Middle frontal gyrus (tissue), 1 donor: ENCODE measurements around the gene INPP5F.

Experiments
- DNase-seq: peaks from one replicate; pipeline ENCODE4 v3.0.0-alpha.2; 2015; ENCODE audit warnings: low spot score; ENCODE audit errors: extremely low spot score

Gene INPP5F

GRCh38 chr10:119725828-119726675 is at the start of gene INPP5F:
Gene INPP5F (plus strand): TSS chr10:119726050. CDS start chr10:119726263, 213 bp downstream.
- DNase-seq = peak; percentile 90

GRCh38 chr10:119677126-119677525 is 48.7 kb upstream of the INPP5F start:
- no peak for DNase-seq

- no peak for DNase-seq
These were observed 47.7 kb upstream of the INPP5F start for GRCh38 chr10:119677904-119678755.

- no peak for DNase-seq
These were observed 46.4 kb upstream of the INPP5F start for GRCh38 chr10:119679480-119679829.

GRCh38 chr10:119680050-119680449 is 45.8 kb upstream of the INPP5F start:
- DNase-seq = no peak

GRCh38 chr10:119680650-119681081 is 45.2 kb upstream of the INPP5F start:
- no peak for DNase-seq

GRCh38 chr10:119686465-119687191 is 39.2 kb upstream of the INPP5F start:
- peak; percentile 75 for DNase-seq

GRCh38 chr10:119687192-119688032 is 38.4 kb upstream of the INPP5F start:
- no peak for DNase-seq

- DNase-seq = no peak
These were observed 37.8 kb upstream of the INPP5F start for GRCh38 chr10:119688033-119688508.

- no peak for DNase-seq
These were observed 36.8 kb upstream of the INPP5F start for GRCh38 chr10:119689016-119689580.

GRCh38 chr10:119691726-119692125 is 34.1 kb upstream of the INPP5F start:
- DNase-seq = no peak

- peak; percentile 23 for DNase-seq
These were observed 32.4 kb upstream of the INPP5F start for GRCh38 chr10:119693262-119693957.

GRCh38 chr10:119694608-119695007 is 31.2 kb upstream of the INPP5F start:
- DNase-seq = no peak

- DNase-seq = no peak
These were observed 25.4 kb upstream of the INPP5F start for GRCh38 chr10:119700321-119700954.

GRCh38 chr10:119701861-119702260 is 24.0 kb upstream of the INPP5F start:
- DNase-seq = no peak

GRCh38 chr10:119702583-119702982 is 23.3 kb upstream of the INPP5F start:
- no peak for DNase-seq

- no peak for DNase-seq
These were observed 21.8 kb upstream of the INPP5F start for GRCh38 chr10:119703903-119704508.

GRCh38 chr10:119705434-119705831 is 20.4 kb upstream of the INPP5F start:
- no peak for DNase-seq
